ENCODE results near the gene TTC7B. TPM values are rescaled to one million over a fixed set of nuclear protein-coding genes. Genes with fewer than 3 reads are reported as not detected.

The TTC7B gene
- total RNA-seq, 1 experiment from 2014 or later = 70.6 TPM

- POLR2A ChIA-PET = no interaction called here
- no peak for ATAC-seq
- RAD21 ChIA-PET (ENCODE audit: low non-redundant PET in 1 of 2, low total read pairs in 2 of 2, uncharacterized antibody in 2 of 2, unreplicated experiment in 2 of 2) = no interaction called here
- CTCF ChIA-PET = no interaction called here
- Histone ChIP-seq H3K4me2 (ENCODE audit: low read length) (no peak overlapping the region), H3K27me3 (ENCODE audit: insufficient read depth, low read length) (no peaks in the 10 kb centered on the region), H2AFZ (ENCODE audit: low read depth, low read length, poor library complexity, severe bottlenecking) (no peak overlapping the region), H3K27ac (ENCODE audit: low read depth, low read length) (no peak overlapping the region), H3K36me3 (ENCODE audit: control insufficient read depth in 1 of 2, insufficient read depth in 2 of 2, low read length in 2 of 2) (no peaks in the 10 kb centered on the region), H3K4me1 (ENCODE audit: control insufficient read depth in 1 of 2, insufficient read depth in 2 of 2, low read length in 2 of 2) (no peaks in the 10 kb centered on the region), H4K20me1 (ENCODE audit: insufficient read depth) (no peaks in the 10 kb centered on the region), H3K4me3 (replicated peaks in 1 of 2; ENCODE audit: low read depth in 1 of 2, low read length in 2 of 2) (no peak overlapping the region), H3K9ac (ENCODE audit: low read length) (no peak overlapping the region), H3K79me2 (ENCODE audit: insufficient read depth, low read length) (no peaks in the 10 kb centered on the region), H3K9me2 (ENCODE audit: insufficient read depth) (no peaks in the 10 kb centered on the region), H3K9me3 (ENCODE audit: control insufficient read depth in 1 of 2, insufficient read depth in 1 of 2, low read depth in 1 of 2, low read length in 2 of 2) (no peaks in the 10 kb centered on the region)
- no peak for TF ChIP-seq ELF1 (IDR thresholded peaks at IDR 0.05; ENCODE audit: borderline replicate concordance, low read depth)
- TF ChIP-seq POLR2A (IDR thresholded peaks at IDR 0.05; ENCODE audit: borderline replicate concordance, extremely low read depth, insufficient read depth, insufficient read length) = no peak
- no peak for TF ChIP-seq EGR1 (IDR thresholded peaks at IDR 0.05; ENCODE audit: low read depth)
- TF ChIP-seq ZBTB33 (IDR thresholded peaks at IDR 0.05; ENCODE audit: extremely low read depth, insufficient replicate concordance, low read length) = no peak
- TF ChIP-seq JUND (IDR thresholded peaks at IDR 0.05) = no peak
- no peak for TF ChIP-seq SP1 (IDR thresholded peaks at IDR 0.05; ENCODE audit: low read depth)
- TF ChIP-seq EZH2 (IDR thresholded peaks at IDR 0.05) = no peak
- no peak for TF ChIP-seq FOSL1 (IDR thresholded peaks at IDR 0.05; ENCODE audit: low read depth)
- TF ChIP-seq CBX3 (IDR thresholded peaks at IDR 0.05; ENCODE audit: low read depth) = no peak
- TF ChIP-seq CEBPB (IDR thresholded peaks at IDR 0.05; ENCODE audit: low read depth) = no peak
- TF ChIP-seq EZH2phosphoT487 (IDR thresholded peaks at IDR 0.05; ENCODE audit: borderline replicate concordance) = no peak
- no peak for TF ChIP-seq SIN3A (IDR thresholded peaks at IDR 0.05; ENCODE audit: low read depth)
- TF ChIP-seq, protein P1, sequence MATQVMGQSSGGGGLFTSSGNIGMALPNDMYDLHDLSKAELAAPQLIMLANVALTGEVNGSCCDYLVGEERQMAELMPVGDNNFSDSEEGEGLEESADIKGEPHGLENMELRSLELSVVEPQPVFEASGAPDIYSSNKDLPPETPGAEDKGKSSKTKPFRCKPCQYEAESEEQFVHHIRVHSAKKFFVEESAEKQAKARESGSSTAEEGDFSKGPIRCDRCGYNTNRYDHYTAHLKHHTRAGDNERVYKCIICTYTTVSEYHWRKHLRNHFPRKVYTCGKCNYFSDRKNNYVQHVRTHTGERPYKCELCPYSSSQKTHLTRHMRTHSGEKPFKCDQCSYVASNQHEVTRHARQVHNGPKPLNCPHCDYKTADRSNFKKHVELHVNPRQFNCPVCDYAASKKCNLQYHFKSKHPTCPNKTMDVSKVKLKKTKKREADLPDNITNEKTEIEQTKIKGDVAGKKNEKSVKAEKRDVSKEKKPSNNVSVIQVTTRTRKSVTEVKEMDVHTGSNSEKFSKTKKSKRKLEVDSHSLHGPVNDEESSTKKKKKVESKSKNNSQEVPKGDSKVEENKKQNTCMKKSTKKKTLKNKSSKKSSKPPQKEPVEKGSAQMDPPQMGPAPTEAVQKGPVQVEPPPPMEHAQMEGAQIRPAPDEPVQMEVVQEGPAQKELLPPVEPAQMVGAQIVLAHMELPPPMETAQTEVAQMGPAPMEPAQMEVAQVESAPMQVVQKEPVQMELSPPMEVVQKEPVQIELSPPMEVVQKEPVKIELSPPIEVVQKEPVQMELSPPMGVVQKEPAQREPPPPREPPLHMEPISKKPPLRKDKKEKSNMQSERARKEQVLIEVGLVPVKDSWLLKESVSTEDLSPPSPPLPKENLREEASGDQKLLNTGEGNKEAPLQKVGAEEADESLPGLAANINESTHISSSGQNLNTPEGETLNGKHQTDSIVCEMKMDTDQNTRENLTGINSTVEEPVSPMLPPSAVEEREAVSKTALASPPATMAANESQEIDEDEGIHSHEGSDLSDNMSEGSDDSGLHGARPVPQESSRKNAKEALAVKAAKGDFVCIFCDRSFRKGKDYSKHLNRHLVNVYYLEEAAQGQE (IDR thresholded peaks at IDR 0.05; ENCODE audit: low read depth) = no peak
- no peak for DNase-seq (ENCODE audit: low read depth, low spot score)
- no TSS peak for BruUV-seq (replicated peaks)
- intact Hi-C loops (cut with micrococcal nuclease) = no loop called here
Measured at GRCh38 chr14:90579088-90579487, 237.1 kb downstream of the TTC7B start.
